ENCODE measurements around the gene ADAM8.
"Not testable (repeated sequence)": the region's sequence is repeated elsewhere in the genome, so short reads cannot be mapped to it uniquely, and the experiment has no call there.

ADAM8 gene

DNA sequence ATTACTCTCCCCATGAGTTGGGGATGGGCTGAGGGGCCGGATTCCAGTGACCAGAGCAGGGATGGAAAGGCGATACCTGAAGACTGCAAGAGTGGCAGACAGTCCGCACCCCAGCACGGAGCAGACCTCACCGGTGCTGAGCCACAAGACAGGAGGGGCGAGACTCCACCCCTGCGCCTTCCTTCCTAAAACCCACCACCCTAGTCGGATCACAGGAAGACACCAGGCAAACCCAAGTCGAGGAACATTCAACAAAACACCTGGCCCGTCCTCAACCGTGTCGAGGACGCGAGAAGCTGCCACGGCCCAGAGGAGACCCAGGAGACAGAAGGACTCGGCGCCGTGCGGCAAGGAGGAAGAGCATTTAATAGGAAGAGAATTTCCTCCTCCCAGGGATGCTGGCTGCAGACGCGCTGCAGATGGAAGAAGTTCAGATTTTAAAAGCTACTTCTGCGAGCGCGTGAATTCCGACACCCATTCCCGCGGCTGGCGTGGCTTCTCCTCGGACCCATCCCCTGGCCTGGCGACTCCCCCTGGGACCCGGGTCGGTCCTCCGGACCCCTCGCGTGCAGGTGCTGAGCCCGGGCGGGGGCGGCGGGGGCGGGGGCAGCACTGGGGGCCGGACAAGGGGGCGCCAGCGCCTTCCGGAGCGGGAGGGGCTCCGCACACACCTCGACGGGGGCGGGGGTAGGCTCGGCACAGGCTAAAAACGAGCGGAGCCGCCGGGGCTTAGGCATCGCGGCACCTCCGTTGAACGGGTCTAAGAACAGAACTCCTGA lies 47.2 kb downstream of the ADAM8 start:
- no peak for DNase-seq

- no peak for DNase-seq
These were observed 49.4 kb downstream of the ADAM8 start for GRCh38 chr10:133227256-133227655.

- no peak for DNase-seq
These were observed 50.3 kb downstream of the ADAM8 start for GRCh38 chr10:133226251-133226808.

GRCh38 chr10:133225707-133226191 lies 50.9 kb downstream of the ADAM8 start:
- no peak for DNase-seq

- no peak for DNase-seq
These were observed 51.8 kb downstream of the ADAM8 start for GRCh38 chr10:133224756-133225372.

GRCh38 chr10:133224076-133224475 lies 52.6 kb downstream of the ADAM8 start:
- no peak for DNase-seq

DNA sequence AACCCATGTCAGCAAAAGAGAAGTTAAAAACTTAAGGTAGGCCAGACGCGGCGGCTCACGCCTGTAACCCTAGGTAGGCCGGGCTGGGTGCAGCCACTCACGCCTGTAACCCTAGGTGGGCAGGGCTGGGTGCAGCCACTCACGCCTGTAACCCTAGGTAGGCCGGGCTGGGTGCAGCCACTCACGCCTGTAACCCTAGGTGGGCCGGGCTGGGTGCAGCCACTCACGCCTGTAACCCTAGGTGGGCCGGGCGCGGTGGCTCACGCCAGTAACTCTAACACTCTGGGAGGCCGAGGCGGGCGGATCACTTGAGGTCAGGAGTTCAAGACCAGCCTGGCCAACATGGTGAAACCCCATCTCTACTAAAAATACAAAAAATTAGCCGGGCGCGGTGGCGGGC lies 54.9 kb downstream of the ADAM8 start:
- DNase-seq: not testable (repeated sequence)

GRCh38 chr10:133221331-133221730 lies 55.3 kb downstream of the ADAM8 start:
- no peak for DNase-seq

- DNase-seq: no peak
These were observed 56.9 kb downstream of the ADAM8 start for GRCh38 chr10:133219782-133220181.

DNA sequence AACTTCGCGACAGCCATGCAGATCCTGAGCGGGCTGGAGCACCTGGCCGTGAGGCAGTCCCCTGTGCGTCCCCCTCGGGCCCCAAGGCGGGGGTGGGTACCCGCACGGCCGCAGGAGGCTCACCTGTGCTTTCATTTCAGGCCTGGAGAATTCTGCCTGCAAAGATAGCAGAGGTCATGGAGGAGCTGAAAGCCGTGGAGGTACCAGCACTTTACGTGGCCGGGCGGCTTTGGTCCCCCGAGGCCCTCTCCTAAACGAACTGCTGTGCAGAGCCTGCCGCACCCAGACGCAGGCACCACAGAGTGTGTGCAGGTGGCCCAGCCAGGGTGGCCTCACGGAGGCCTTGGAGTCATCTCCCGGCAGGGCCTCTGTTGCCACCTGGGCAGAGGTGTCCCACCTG lies 57.8 kb downstream of the ADAM8 start:
- no peak for DNase-seq

DNA sequence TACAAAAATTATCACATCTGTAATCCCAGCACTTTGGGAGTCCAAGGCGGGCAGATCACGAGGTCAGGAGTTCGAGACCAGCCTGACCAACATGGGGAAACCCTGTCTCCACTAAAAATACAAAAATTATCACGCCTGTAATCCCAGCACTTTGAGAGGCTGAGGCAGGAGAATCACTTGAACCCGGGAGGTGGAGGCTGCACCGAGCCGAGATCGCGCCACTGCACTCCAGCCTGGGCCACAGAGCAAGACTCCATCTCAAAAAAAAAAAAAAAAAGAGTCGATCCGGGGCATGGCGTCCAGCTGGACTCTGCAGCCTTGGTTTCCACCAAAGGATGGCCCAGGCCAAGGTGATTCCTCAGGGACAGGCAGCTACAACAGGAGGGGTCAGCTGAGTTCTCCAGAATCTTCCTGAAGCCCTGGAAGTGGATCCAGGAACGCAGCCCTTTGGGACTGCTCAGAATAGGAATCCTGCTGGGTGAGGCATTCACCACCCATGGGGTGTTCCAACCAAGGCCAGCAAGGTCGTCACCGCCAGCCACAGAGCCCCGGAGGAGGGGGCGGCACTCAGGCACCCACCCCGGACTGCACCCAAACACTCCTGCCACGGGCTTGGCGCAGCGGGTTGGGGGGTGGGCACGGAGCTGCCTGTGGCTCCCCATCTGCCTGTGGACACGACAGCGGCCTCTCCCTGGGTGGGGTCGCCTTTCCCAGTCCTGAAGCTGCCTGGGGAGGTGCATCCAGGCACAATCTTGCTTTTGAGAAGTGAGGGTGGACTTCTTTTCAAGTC lies 58.7 kb downstream of the ADAM8 start:
- DNase-seq: no peak

DNA sequence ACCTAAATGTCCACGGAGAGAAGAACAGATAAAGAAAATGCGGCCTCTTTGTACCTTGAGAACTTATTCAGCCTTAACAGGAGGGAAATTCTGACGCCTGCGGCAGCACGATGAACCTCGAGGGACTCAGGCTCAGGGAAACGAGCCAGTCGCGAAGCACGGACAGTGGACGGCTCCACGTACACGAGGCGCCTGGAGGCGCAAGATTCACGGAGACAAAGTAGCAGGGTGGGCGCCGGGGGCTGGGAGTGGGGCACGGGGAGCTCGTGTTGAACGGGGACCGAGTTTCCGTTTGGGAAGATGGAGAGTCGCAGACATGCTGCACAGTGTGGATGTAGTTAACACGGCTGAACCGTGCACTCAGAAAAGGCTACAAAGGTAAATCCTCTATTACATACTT lies 59.9 kb downstream of the ADAM8 start:
- no peak for DNase-seq

DNA sequence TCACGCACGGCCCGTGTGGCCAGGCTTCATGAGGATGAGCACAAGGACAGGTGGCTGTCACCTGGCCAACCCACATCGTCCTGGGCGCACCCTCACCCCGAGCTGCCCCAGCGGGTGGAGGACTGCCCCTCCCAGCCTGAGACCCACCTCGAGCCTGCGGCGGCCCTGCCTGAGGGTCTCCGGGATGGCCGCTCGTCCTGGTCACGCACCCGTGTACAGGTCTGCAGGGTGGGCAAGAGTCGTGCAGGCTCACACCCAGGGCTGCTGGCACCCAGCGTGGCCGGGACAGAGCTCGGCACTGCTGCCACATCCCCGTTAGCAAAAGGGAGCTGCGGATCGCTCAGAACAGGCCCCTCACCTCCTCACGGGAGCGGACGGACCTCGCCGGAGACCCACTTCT lies 61.1 kb downstream of the ADAM8 start:
- no peak for DNase-seq

DNA sequence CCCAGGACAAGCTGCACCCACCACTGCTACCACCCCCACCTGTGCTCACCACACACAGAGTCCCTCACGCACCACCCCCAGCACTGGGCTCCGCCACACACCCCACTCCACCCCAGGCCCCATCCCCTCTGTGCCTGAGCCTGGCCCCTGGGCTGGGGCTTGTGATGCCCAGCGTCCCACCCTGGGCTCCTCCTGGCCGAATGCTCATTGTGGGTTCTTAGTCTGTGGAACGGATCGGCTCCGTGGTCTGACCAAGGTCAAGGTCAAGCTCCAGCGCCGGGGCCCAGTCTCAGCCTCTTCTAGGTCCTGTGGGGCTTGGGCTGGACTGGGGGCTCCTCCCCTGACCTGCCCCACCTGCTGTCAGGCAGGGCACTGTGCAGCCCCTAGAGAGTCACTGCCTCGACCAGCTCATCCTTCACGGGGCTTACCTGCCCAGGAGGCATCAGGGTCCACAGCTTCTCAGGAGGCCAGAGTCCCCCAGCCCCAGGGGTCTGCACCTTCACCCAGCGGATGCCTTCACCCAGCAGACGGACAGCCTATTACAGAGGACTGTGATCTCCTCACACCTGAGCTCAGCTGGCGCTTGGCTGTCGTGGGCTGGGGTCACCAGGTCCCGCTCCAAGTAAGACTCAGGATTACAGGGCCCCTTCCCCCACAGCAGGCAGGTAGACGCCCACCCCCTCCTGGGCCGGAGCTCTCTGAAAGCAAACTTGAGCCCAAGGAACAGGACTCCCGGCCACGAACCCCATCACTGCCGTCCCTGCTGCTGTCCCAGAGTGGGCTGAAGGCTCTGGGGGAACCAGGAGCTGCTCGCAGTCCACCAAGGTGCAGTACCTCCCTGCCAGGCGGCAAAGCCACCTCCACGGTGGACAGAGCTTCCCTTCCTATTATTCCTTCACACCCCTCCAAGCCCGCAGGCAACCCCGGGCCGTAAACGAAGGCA lies 61.9 kb downstream of the ADAM8 start:
- no peak for DNase-seq

- no peak for DNase-seq
These were observed 62.8 kb downstream of the ADAM8 start for GRCh38 chr10:133213641-133214467.

DNA sequence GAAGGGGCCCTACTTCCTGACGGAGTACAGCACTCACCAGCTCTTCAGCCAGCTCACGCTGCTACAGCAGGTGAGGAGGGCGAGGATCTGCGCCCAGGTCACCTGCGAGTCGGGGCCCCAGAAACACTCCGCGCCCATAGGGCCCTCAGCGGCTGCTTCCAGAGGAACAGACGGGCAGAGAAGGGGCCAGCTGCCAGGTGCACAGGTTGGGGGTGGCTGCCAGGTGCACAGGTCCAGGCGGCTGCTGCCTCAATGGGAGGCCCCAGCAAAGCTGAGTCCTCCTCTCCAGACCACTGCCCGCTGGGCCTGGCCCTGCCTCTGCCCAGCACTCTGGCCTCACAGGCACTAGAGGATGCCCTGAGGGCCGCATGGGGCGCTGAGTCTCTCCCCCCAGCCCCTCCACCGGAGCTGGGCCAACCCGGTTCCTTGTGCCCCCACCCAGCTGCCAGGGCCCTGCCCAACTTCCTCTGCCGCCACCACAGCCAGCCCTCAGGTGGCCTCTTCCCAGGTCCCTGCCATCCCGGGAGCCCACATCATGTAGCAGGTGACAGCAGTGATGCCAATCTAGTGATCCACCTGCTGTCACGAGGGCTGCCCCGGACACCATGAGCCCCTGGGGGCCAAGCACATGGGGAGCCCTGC lies 63.7 kb downstream of the ADAM8 start:
- no peak for DNase-seq

Measured in femur (tissue), 1 donor.